Activated naive CD4-positive, alpha-beta T cell treated with anti-CD3 and anti-CD28 coated beads, Interleukin-2, amount 50 U/mL, for 72 hours (primary cell): ENCODE measurements around the gene LSM14A. TPM values are rescaled to one million over a fixed set of nuclear protein-coding genes. Genes with fewer than 3 reads are reported as not detected.
"Not testable (repeated sequence)": the region's sequence is repeated elsewhere in the genome, so short reads cannot be mapped to it uniquely, and the experiment has no call there.

ENCODE experiments used
- ATAC-seq, 2 donors: fragments of 150-1000 bp; cut with Tn5 transposase; 2 replicates each; pipeline ENCODE4 v1.10.0; 2021; ENCODE audit warnings: mild to moderate bottlenecking in 2 of 2, moderate library complexity in 2 of 2
- DNase-seq, 2 donors: peaks; one replicate each; pipeline ENCODE4 v3.0.0; 2021 to 2022; ENCODE audit warnings: low spot score in 2 of 2
- H3K27ac Mint-ChIP-seq, 2 donors: one replicate each; pipeline ENCODE4 v1.8.0; 2022; ENCODE audit warnings: mild to moderate bottlenecking in 2 of 2, mixed read lengths in 2 of 2
- H3K36me3 Mint-ChIP-seq, 2 donors: one replicate each; pipeline ENCODE4 v1.8.0; 2022; ENCODE audit warnings: mixed read lengths in 2 of 2
- H3K9me3 Mint-ChIP-seq, 2 donors: one replicate each; pipeline ENCODE4 v1.8.0; 2022; ENCODE audit warnings: mixed read lengths in 2 of 2
- total RNA-seq, 2 donors: library from RNA; stranded (reverse); gene quantifications; one replicate each; pipeline ENCODE4 v1.2.3, GENCODE V29; 2022

The LSM14A gene
- total RNA-seq, 2 donors from 2014 or later, result 77.3 to 101 TPM

GRCh38 chr19:34180273-34180672, 8.0 kb downstream of the LSM14A start:
- Mint-ChIP-seq H3K36me3 (peaks cover 0 to 27% of the 10 kb centered on the region in 2 donors), H3K27ac (peak overlapping the region in 1 of 2 donors; percentile 70), H3K9me3 (no peaks in the 10 kb centered on the region)
- DNase-seq (no peak), ATAC-seq (no peak)

DNA sequence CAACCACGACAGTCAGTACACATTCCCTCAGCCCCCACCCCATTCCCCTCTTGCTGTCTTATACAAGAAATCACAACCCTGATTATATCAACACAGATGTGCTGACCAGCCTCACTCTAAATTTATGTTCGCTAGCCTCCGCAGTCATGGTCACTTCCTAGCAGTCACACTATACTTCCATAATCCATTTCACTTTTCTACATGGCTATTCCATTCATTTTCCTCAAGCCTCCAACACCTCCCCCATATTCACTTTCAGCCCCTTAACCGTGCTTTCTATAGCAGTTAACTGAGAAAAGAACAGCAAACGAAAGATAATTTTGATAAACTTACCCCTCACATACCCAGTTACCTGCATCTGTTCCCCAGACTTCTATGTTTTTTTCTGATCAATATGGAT, 8.4 kb downstream of the LSM14A start:
- Mint-ChIP-seq H3K27ac (peak overlapping the region in 1 of 2 donors; percentile 70), H3K9me3 (no peaks in the 10 kb centered on the region), H3K36me3 (peaks cover 0 to 27% of the 10 kb centered on the region in 2 donors)
- ATAC-seq (no peak), DNase-seq (no peak)

DNA sequence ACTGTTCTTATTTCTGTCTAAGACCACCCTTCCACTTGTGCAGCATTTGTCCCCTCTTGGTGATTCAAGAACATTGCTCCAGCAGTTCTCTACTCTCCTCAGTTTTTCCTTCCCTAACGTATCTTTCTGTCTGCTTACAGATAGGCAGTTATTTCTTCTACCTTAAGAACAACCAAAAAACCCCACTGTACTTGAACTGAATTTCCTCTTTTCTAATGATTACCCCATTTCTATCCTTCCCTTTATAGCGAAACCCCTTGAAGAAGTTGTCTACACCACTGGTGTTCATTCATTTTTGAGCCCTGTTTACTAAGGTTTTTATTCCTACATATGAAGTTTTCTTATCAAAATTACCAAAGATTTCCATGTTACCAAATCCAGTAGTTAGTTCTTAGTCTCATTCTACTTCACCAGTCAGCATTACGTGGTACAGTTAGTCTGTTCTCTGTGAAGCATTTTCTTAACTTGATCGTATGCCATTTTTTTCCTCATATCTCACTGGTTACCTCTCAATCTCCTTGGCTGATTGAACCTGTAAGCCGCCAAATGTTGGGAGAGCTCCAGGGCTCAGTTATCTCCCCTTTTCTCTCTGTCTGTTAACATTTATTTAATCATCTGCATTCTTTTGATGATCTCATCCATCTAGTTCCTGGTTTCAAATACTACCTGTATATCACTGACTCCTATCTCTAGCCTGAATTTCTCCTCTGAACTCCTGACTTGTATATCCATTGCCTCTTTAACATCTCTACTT, 9.0 kb downstream of the LSM14A start:
- Mint-ChIP-seq H3K9me3 (no peaks in the 10 kb centered on the region), H3K27ac (peak overlapping the region in 1 of 2 donors; percentile 70), H3K36me3 (peaks cover 0 to 28% of the 10 kb centered on the region in 2 donors)
- DNase-seq, result no peak
- ATAC-seq, result peak; percentile 41 to 56

DNA sequence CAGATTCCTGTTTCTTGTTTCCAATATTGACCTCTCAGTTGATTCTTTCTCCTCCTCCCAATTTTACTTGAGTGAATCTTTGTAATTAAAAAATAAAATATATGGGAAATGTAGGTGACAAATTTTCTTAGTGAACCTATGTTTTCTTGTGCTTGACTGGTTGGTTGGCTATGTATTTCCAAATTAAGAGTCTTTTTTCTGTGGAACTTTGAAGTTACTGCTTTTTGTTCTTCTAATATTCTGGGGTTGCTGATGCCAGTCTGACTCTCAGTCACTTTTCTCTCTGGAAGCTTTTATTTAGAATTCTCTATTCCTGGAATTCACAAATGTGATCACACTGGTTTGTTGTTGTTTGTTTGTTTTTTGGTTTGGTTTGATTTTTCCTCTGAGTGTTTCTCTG, 9.8 kb downstream of the LSM14A start:
- Mint-ChIP-seq H3K9me3 (no peaks in the 10 kb centered on the region), H3K36me3 (peaks cover 0 to 33% of the 10 kb centered on the region in 2 donors), H3K27ac (no peak overlapping the region)
- ATAC-seq, result no peak
- no peak for DNase-seq

DNA sequence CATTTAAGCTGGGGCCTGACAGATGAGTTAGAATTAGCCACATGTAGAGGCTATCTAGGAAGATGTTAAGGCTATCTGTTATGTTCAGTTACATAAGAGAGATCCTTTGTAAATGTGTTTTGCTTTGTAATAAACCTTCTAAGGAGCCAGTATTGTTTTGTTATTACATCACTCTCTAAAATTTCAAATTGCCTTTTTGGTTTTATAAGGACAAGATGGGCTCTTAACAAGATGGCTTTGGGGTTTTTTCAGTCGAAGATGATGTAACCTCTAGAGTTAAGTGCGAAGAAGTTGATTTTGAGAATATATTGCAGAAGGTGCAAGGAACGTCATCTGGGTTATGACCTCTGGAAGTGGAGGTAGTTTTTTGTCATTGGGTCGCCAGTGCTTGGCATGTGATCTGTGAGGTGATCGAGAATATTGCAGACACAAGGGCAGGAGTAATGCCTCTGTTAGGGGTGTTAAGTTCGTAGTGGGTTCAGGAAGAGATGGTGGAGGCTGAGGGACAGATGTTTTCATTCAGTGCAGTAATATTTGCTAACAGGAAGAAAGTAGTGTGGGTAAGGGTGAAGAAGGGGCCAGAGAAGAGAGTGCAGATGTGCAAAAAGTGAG, 12.7 kb downstream of the LSM14A start:
- ATAC-seq (peak in 1 of 2 donors; percentile 17), DNase-seq (no peak)
- H3K36me3 Mint-ChIP-seq, result peaks cover 0 to 27% of the 10 kb centered on the region in 2 donors
- no peaks in the 10 kb centered on the region for H3K9me3 Mint-ChIP-seq
- H3K27ac Mint-ChIP-seq, result peak overlapping the region in 1 of 2 donors; percentile 10

- DNase-seq (no peak), ATAC-seq (no peak)
- no peak overlapping the region for H3K27ac Mint-ChIP-seq
- H3K9me3 Mint-ChIP-seq, result no peaks in the 10 kb centered on the region
- H3K36me3 Mint-ChIP-seq, result peaks cover 0 to 16% of the 10 kb centered on the region in 2 donors
These were observed 13.9 kb downstream of the LSM14A start for GRCh38 chr19:34186205-34186604.

DNA sequence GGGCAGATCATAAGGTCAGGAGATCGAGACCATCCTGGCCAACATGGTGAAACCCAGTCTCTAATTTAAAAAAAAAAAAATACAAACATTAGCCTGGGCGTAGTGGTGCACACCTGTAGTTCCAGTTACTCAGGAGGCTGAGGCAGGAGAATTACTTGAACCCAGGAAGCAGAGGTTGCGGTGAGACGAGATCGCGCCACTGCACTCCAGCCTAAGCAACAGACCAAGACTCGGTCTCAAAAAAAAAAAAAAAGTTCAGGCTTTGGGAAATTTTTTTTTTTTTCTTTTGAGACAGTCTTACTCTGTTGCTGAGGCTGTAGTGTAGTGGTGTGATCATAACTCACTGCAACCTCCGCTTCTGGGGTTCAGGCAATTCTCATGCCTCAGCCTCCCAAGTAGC, 14.7 kb downstream of the LSM14A start:
- DNase-seq (no peak), ATAC-seq (no peak)
- no peak overlapping the region for H3K27ac Mint-ChIP-seq
- H3K9me3 Mint-ChIP-seq, result no peaks in the 10 kb centered on the region
- H3K36me3 Mint-ChIP-seq, result peaks cover 0 to 11% of the 10 kb centered on the region in 2 donors

DNA sequence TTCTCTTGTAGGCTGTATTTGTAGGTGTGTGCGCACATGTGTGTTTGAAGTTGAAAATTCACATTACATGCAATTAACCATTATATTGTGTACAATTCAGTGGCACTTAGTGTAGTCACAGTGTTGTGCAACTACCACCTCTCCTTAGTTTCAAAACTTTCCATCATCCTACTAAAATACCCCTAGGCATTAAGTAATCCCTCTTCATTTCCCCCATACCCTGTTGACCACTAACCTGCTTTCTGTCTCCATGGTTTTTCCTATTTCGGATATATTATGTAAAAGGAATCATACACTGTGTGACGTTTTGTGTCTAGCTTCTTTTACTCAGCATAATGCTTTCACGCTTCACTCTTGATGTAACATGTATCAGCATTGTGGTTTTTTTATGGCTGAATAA, 16.1 kb downstream of the LSM14A start:
- no peaks in the 10 kb centered on the region for H3K9me3 Mint-ChIP-seq
- H3K36me3 Mint-ChIP-seq, result peaks cover 0 to 6% of the 10 kb centered on the region in 2 donors
- no peak overlapping the region for H3K27ac Mint-ChIP-seq
- ATAC-seq (no peak), DNase-seq (no peak)

- ATAC-seq (no peak), DNase-seq (no peak)
- Mint-ChIP-seq H3K9me3 (no peaks in the 10 kb centered on the region), H3K36me3 (peaks cover 0 to 6% of the 10 kb centered on the region in 2 donors), H3K27ac (no peak overlapping the region)
These were observed 17.1 kb downstream of the LSM14A start for GRCh38 chr19:34189199-34189916.

DNA sequence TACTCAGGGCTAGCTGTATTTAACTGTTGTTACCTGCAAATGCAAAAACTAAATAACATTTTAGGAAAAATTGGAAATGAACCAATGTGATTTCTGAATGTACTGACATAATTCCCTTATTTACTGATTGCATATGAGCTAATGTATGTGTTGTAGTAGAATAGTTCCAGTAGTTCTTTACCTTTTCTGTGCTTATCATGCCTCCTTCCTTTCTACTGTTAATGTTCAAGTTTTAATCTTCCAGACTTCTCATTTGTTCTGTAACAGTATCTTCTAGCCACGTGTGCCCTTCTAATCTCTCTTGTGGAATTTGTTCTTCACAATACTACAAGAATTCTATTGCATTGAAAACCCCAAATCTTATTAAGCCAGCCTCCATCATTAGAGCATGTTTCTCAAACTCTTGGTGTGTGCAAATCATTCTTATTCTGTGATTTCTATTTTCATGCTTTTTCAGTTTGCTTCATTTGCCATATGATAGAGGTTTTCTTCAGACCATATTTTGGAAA, 17.7 kb downstream of the LSM14A start:
- ATAC-seq (no peak), DNase-seq (no peak)
- Mint-ChIP-seq H3K27ac (no peak overlapping the region), H3K9me3 (no peaks in the 10 kb centered on the region), H3K36me3 (peaks cover 0 to 6% of the 10 kb centered on the region in 2 donors)

DNA sequence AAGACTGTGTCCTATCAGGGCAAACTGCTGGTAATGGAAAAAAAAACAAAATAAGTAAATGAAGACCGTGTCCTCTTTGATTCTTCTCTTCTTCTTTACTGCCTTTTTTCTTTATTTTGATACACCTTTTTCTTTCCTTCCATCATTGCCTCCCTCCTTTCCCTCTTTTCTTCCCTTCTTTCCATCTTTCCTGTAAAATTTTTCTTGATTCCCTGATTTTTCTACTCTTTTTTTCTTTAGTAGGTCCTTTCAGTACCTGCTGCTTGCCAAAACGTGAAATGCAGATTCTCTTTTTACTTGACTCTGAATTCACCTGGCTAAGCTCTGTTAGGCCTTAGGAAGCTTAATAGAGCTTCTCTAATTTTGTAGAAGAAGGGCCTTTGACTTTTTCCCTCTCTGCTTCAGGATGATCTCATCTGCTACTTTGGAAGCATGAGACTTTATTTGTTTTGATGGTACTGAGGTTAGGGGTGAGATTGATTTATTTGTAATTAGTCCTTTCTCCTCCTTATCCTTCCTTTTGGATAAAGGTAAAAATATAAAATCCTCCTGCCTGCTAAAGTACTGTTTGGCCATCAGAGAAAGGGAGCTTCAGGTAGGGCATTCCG, 19.2 kb downstream of the LSM14A start:
- no peak for ATAC-seq
- no peak for DNase-seq
- peaks cover 4 to 10% of the 10 kb centered on the region in 2 donors for H3K36me3 Mint-ChIP-seq
- peak overlapping the region in 1 of 2 donors; percentile 77 for H3K27ac Mint-ChIP-seq
- H3K9me3 Mint-ChIP-seq, result no peaks in the 10 kb centered on the region

DNA sequence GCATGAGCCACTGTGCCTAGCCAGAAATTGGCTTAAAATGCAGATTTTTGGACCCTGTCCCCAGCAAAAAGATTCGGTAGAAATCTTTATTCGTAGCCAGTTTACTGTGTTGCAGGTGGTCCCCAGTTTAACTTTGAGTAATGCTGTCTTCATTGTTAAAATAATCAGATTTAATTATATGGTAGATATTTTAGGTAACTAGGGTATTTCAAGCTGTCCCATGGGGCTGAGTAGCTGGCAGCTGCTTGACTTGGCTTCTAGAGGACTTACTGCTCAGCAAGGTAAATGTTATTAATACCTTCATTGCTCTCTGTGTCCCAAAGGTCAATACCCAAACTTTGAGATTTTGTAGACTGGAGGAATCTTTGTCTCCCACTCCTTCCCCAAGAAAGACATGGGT, 21.1 kb downstream of the LSM14A start:
- H3K36me3 Mint-ChIP-seq, result peaks cover 4 to 11% of the 10 kb centered on the region in 2 donors
- H3K9me3 Mint-ChIP-seq, result no peaks in the 10 kb centered on the region
- ATAC-seq (no peak), DNase-seq (no peak)
- H3K27ac Mint-ChIP-seq, result no peak overlapping the region

DNA sequence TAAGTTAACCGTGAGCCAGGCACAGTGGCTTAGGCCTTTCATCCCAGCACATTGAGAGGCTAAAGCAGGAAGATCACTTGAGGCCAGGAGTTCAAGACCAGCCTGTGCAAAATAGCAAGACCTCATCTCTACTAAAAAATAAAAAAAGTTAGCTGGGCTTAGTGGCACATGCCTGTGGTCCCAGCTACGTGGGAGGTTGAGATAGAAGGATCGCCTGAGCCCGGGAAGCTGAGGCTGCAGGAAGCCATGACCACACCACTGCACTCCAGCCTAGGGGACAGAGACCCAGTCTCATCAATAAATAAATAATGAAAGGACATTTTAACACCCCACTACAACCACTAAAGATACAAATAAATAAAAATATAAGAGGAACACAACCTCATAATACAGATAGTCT, 21.6 kb downstream of the LSM14A start:
- ATAC-seq (no peak), DNase-seq (no peak)
- Mint-ChIP-seq H3K27ac (peak overlapping the region in 1 of 2 donors; percentile 48), H3K36me3 (peaks cover 4 to 11% of the 10 kb centered on the region in 2 donors), H3K9me3 (no peaks in the 10 kb centered on the region)

DNA sequence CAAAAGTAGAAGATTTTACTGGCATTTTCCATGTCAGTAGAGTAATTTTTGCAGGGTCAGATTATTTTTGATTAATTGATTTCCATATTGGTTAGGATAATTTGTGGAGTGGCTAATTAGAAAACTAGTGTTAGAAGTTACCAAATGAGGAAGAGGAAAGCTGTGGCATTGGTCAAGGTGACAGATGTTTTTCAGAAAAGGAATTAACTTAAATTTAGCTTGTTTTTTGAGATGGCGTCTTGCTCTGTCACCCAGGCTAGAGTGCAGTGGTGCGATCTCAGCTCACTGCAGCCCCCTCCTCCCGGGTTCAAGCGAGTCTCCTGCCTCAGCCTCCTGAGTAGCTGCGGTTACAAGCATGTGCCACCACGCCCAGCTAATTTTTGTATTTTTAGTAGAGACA, 28.8 kb downstream of the LSM14A start:
- Mint-ChIP-seq H3K9me3 (no peaks in the 10 kb centered on the region), H3K36me3 (peaks cover 0 to 17% of the 10 kb centered on the region in 2 donors), H3K27ac (no peak overlapping the region)
- no peak for ATAC-seq
- DNase-seq, result no peak

- DNase-seq, ATAC-seq, H3K27ac Mint-ChIP-seq, H3K9me3 Mint-ChIP-seq: not testable (repeated sequence)
- peaks cover 0 to 16% of the 10 kb centered on the region in 2 donors for H3K36me3 Mint-ChIP-seq
These were observed 33.0 kb downstream of the LSM14A start for GRCh38 chr19:34205324-34205723.

- DNase-seq (no peak), ATAC-seq (no peak)
- H3K27ac Mint-ChIP-seq, result no peak overlapping the region
- peaks cover 0 to 16% of the 10 kb centered on the region in 2 donors for H3K36me3 Mint-ChIP-seq
- H3K9me3 Mint-ChIP-seq, result no peaks in the 10 kb centered on the region
These were observed 36.1 kb downstream of the LSM14A start for GRCh38 chr19:34208291-34208884.
